Measurements from ENCODE around the gene KPNA6. TPM values are rescaled to one million over a fixed set of nuclear protein-coding genes. Genes with fewer than 3 reads are reported as not detected.

The KPNA6 gene
- total and polyA plus RNA-seq, 2 donors (not counting 3 experiments of a cell fraction or from before 2014, with no cell fraction given), result 22.1 to 85.6 TPM

DNA sequence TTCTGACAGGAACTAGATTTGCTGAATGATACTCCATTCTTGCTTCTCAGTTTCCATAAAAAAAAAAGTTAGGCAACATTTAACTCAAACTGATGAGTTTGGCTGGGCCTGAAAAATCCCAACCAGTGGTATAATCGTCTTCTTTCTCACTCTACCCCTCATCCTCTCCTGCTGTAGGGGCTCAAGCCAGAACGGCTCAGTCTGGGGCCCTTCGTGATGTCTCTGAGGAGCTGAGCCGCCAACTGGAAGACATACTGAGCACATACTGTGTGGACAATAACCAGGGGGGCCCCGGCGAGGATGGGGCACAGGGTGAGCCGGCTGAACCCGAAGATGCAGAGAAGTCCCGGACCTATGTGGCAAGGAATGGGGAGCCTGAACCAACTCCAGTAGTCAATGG is 73.2 kb downstream of the KPNA6 start:
- ChIA-PET POLR2A (interaction anchor here (1.9 to 2.5 kb wide), 2 partner anchors 19 to 73 kb away, joined by 4 to 9 read pairs; partner anchors contain the start of genes CCDC28B and KPNA6), CTCF (interaction anchor here (1.1 to 2.3 kb wide), 2 partner anchors 35 to 73 kb away, joined by 6 to 13 read pairs; partner anchors contain the start of gene KPNA6)
- Histone ChIP-seq H4K20me1 (replicated peaks; ENCODE audit: control insufficient read depth, extremely low read depth, insufficient read depth, low read length) (no peaks in the 10 kb centered on the region), H3K36me3 (ENCODE audit: control insufficient read depth in 2 of 2, extremely low read depth in 1 of 2, insufficient read depth in 2 of 2, low read length in 2 of 2) (peaks cover 12 to 14% of the 10 kb centered on the region in 2 experiments), H3K4me1 (ENCODE audit: control insufficient read depth, extremely low read depth, insufficient read depth, low read length) (peaks cover 22% of the 10 kb centered on the region), H3K4me2 (ENCODE audit: insufficient read depth, low read length) (peak overlapping the region; percentile 96), H3K4me3 (replicated peaks in 1 of 3; ENCODE audit: insufficient read depth in 1 of 3, low read depth in 1 of 3, low read length in 3 of 3) (peak overlapping the region in 2 of 3 experiments; percentile 53 to 90), H3K27ac (ENCODE audit: insufficient read depth, low read depth, low read length) (peak overlapping the region; percentile 88), H2AFZ (ENCODE audit: low read depth, low read length) (no peak overlapping the region), H3K27me3 (ENCODE audit: control insufficient read depth in 2 of 2, insufficient read depth in 2 of 2, low read length in 2 of 2) (no peaks in the 10 kb centered on the region), H3K79me2 (ENCODE audit: control insufficient read depth, insufficient read depth, low read length) (peaks cover 50% of the 10 kb centered on the region), H3K9ac (replicated peaks; ENCODE audit: extremely low read depth, insufficient read depth, low read length) (peak overlapping the region; percentile 95), H3K9me3 (replicated peaks; ENCODE audit: control insufficient read depth, insufficient read depth, low read length) (no peaks in the 10 kb centered on the region), H3K9me1 (replicated peaks; ENCODE audit: control insufficient read depth, extremely low read depth, insufficient read depth, low read length) (no peaks in the 10 kb centered on the region)
- BruUV-seq (replicated peaks), result no TSS peak
- TF ChIP-seq POLR2A (IDR thresholded peaks at IDR 0.05; ENCODE audit: low read depth, low read length) (no peak), FOS (IDR thresholded peaks at IDR 0.05; ENCODE audit: borderline replicate concordance, insufficient read depth, low read length) (no peak), JUN (IDR thresholded peaks at IDR 0.05; ENCODE audit: borderline replicate concordance, insufficient read depth, insufficient read length, low read depth) (no peak), GATA2 (IDR thresholded peaks at IDR 0.05; ENCODE audit: insufficient read depth, insufficient read length, low read depth, low read length) (no peak)
- TF ChIP-seq, protein P1, sequence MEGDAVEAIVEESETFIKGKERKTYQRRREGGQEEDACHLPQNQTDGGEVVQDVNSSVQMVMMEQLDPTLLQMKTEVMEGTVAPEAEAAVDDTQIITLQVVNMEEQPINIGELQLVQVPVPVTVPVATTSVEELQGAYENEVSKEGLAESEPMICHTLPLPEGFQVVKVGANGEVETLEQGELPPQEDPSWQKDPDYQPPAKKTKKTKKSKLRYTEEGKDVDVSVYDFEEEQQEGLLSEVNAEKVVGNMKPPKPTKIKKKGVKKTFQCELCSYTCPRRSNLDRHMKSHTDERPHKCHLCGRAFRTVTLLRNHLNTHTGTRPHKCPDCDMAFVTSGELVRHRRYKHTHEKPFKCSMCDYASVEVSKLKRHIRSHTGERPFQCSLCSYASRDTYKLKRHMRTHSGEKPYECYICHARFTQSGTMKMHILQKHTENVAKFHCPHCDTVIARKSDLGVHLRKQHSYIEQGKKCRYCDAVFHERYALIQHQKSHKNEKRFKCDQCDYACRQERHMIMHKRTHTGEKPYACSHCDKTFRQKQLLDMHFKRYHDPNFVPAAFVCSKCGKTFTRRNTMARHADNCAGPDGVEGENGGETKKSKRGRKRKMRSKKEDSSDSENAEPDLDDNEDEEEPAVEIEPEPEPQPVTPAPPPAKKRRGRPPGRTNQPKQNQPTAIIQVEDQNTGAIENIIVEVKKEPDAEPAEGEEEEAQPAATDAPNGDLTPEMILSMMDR (IDR thresholded peaks at IDR 0.05; ENCODE audit: extremely low read depth in 1 of 2, insufficient read depth in 1 of 2, low read depth in 1 of 2, low read length in 2 of 2), result no peak
- TF ChIP-seq, protein P2, sequence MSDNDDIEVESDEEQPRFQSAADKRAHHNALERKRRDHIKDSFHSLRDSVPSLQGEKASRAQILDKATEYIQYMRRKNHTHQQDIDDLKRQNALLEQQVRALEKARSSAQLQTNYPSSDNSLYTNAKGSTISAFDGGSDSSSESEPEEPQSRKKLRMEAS (IDR thresholded peaks at IDR 0.05; ENCODE audit: insufficient read depth, insufficient read length), result no peak
- DNase-seq (ENCODE audit: low read depth, low spot score) (no peak), FAIRE-seq (no peak)
- intact Hi-C loops (cut with micrococcal nuclease), result loop anchor here (2.0 kb wide), 1 partner anchor 20 kb away; the partner anchor contains the start of gene CCDC28B
- dilution Hi-C loops (cut with MboI; ENCODE audit: extremely low pct_ligation_motif_present, low sequenced_read_pairs), result no loop called here

All from endothelial cell of umbilical vein (primary cell).